Activated T-helper 17 cell treated with anti-CD3 and anti-CD28 coated beads, Interleukin-2, amount 50 U/mL, for 72 hours (primary cell): ENCODE data around the gene MOB3A. TPM values are rescaled to one million over a fixed set of nuclear protein-coding genes. Genes with fewer than 3 reads are reported as not detected.

Experiments used
- ATAC-seq: fragments of 150-1000 bp; cut with Tn5 transposase; replicated peaks from 2 replicates; pipeline ENCODE4 v1.10.0; 2021; ENCODE audit warnings: mild to moderate bottlenecking, moderate library complexity
- H3K27ac Mint-ChIP-seq: one replicate; pipeline ENCODE4 v1.8.0; 2022; ENCODE audit warnings: mixed read lengths
- H3K27me3 Mint-ChIP-seq: one replicate; pipeline ENCODE4 v1.8.0; 2022; ENCODE audit warnings: mixed read lengths
- H3K36me3 Mint-ChIP-seq: one replicate; pipeline ENCODE4 v1.8.0; 2022; ENCODE audit warnings: low read depth, mild to moderate bottlenecking, mixed read lengths
- H3K4me1 Mint-ChIP-seq: one replicate; pipeline ENCODE4 v1.8.0; 2022; ENCODE audit warnings: mixed read lengths
- H3K4me3 Mint-ChIP-seq: one replicate; pipeline ENCODE4 v1.8.0; 2022; ENCODE audit warnings: mild to moderate bottlenecking, mixed read lengths
- H3K9me3 Mint-ChIP-seq: one replicate; pipeline ENCODE4 v1.8.0; 2022; ENCODE audit warnings: mixed read lengths
- total RNA-seq, 2 donors: library from RNA; stranded (reverse); gene quantifications; one replicate each; pipeline ENCODE4 v1.2.3, GENCODE V29; 2022

Gene MOB3A
- total RNA-seq, 2 donors from 2014 or later: 271 to 387 TPM

GRCh38 chr19:2056837-2057192 lies 39.3 kb downstream of the MOB3A start:
- Mint-ChIP-seq H3K27me3 (no peaks in the 10 kb centered on the region), H3K36me3 (peaks cover 8% of the 10 kb centered on the region), H3K4me1 (peaks cover 6% of the 10 kb centered on the region), H3K9me3 (no peaks in the 10 kb centered on the region), H3K27ac (peak overlapping the region; percentile 91), H3K4me3 (peak overlapping the region; percentile 84)
- no peak for ATAC-seq

GRCh38 chr19:2055931-2056836 lies 39.9 kb downstream of the MOB3A start:
- Mint-ChIP-seq H3K9me3 (no peaks in the 10 kb centered on the region), H3K4me1 (peaks cover 6% of the 10 kb centered on the region), H3K4me3 (peak overlapping the region; percentile 84), H3K27ac (peak overlapping the region; percentile 91), H3K27me3 (no peaks in the 10 kb centered on the region), H3K36me3 (peaks cover 14% of the 10 kb centered on the region)
- ATAC-seq: peak; percentile 25

GRCh38 chr19:2054763-2055162 lies 41.4 kb downstream of the MOB3A start:
- H3K4me1 Mint-ChIP-seq: no peaks in the 10 kb centered on the region
- H3K27me3 Mint-ChIP-seq: no peaks in the 10 kb centered on the region
- no peak for ATAC-seq
- peaks cover 15% of the 10 kb centered on the region for H3K36me3 Mint-ChIP-seq
- no peaks in the 10 kb centered on the region for H3K9me3 Mint-ChIP-seq
- H3K27ac Mint-ChIP-seq: peak overlapping the region; percentile 91
- peak overlapping the region; percentile 84 for H3K4me3 Mint-ChIP-seq

- H3K9me3 Mint-ChIP-seq: no peaks in the 10 kb centered on the region
- no peaks in the 10 kb centered on the region for H3K4me1 Mint-ChIP-seq
- H3K27me3 Mint-ChIP-seq: no peaks in the 10 kb centered on the region
- H3K4me3 Mint-ChIP-seq: peak overlapping the region; percentile 79
- H3K27ac Mint-ChIP-seq: peak overlapping the region; percentile 48
- no peak for ATAC-seq
- peaks cover 25% of the 10 kb centered on the region for H3K36me3 Mint-ChIP-seq
Observed at GRCh38 chr19:2053601-2054389, 42.3 kb downstream of the MOB3A start.

GRCh38 chr19:2051773-2052704 lies 44.1 kb downstream of the MOB3A start:
- Mint-ChIP-seq H3K9me3 (no peaks in the 10 kb centered on the region), H3K27ac (peak overlapping the region; percentile 83), H3K4me3 (peak overlapping the region; percentile 79), H3K27me3 (no peaks in the 10 kb centered on the region), H3K36me3 (peaks cover 43% of the 10 kb centered on the region), H3K4me1 (no peaks in the 10 kb centered on the region)
- peak; percentile 37 for ATAC-seq

GRCh38 chr19:2050991-2051772 lies 44.9 kb downstream of the MOB3A start, which contains the start of gene MKNK2:
Gene MKNK2 (minus strand): TSS chr19:2051244. CDS start chr19:2050851, 393 bp downstream.
- peak within 1 kb of the TSS; percentile 83 for H3K27ac Mint-ChIP-seq
- H3K4me3 Mint-ChIP-seq: peak within 1 kb of the TSS; percentile 79
- ATAC-seq: peak; percentile 78
- peaks cover 49% of the 10 kb centered on the region for H3K36me3 Mint-ChIP-seq
- no peaks in the 10 kb centered on the region for H3K27me3 Mint-ChIP-seq
- H3K9me3 Mint-ChIP-seq: no peaks in the 10 kb centered on the region
- no peaks in the 10 kb centered on the region for H3K4me1 Mint-ChIP-seq

- no peak for ATAC-seq
- Mint-ChIP-seq H3K27me3 (no peaks in the 10 kb centered on the region), H3K9me3 (no peaks in the 10 kb centered on the region), H3K4me3 (peak overlapping the region; percentile 75), H3K27ac (no peak overlapping the region), H3K36me3 (peaks cover 53% of the 10 kb centered on the region), H3K4me1 (no peaks in the 10 kb centered on the region)
Observed at GRCh38 chr19:2050349-2050990, 45.7 kb downstream of the MOB3A start.

GRCh38 chr19:2049741-2050348 lies 46.3 kb downstream of the MOB3A start:
- peak overlapping the region; percentile 38 for H3K27ac Mint-ChIP-seq
- H3K4me1 Mint-ChIP-seq: no peaks in the 10 kb centered on the region
- no peaks in the 10 kb centered on the region for H3K9me3 Mint-ChIP-seq
- ATAC-seq: peak; percentile 14
- peaks cover 57% of the 10 kb centered on the region for H3K36me3 Mint-ChIP-seq
- no peaks in the 10 kb centered on the region for H3K27me3 Mint-ChIP-seq
- H3K4me3 Mint-ChIP-seq: peak overlapping the region; percentile 75

GRCh38 chr19:2048959-2049740 lies 47.0 kb downstream of the MOB3A start:
- Mint-ChIP-seq H3K27ac (peak overlapping the region; percentile 38), H3K9me3 (no peaks in the 10 kb centered on the region), H3K36me3 (peaks cover 61% of the 10 kb centered on the region), H3K27me3 (no peaks in the 10 kb centered on the region), H3K4me3 (peak overlapping the region; percentile 75), H3K4me1 (no peaks in the 10 kb centered on the region)
- no peak for ATAC-seq

- Mint-ChIP-seq H3K4me1 (no peaks in the 10 kb centered on the region), H3K9me3 (no peaks in the 10 kb centered on the region), H3K27me3 (no peaks in the 10 kb centered on the region), H3K4me3 (peak overlapping the region; percentile 75), H3K27ac (peak overlapping the region; percentile 50), H3K36me3 (peaks cover 68% of the 10 kb centered on the region)
- no peak for ATAC-seq
Observed at GRCh38 chr19:2048104-2048958, 47.8 kb downstream of the MOB3A start.

GRCh38 chr19:2047449-2048103 lies 48.5 kb downstream of the MOB3A start:
- no peaks in the 10 kb centered on the region for H3K9me3 Mint-ChIP-seq
- peaks cover 76% of the 10 kb centered on the region for H3K36me3 Mint-ChIP-seq
- H3K27ac Mint-ChIP-seq: peak overlapping the region; percentile 41
- H3K4me3 Mint-ChIP-seq: peak overlapping the region; percentile 75
- H3K4me1 Mint-ChIP-seq: no peaks in the 10 kb centered on the region
- no peak for ATAC-seq
- H3K27me3 Mint-ChIP-seq: no peaks in the 10 kb centered on the region
